Measurements from ENCODE around the gene PHETA1. TPM values are rescaled to one million over a fixed set of nuclear protein-coding genes. Genes with fewer than 3 reads are reported as not detected.

Gene PHETA1
- total RNA-seq, 1 donor from 2014 or later, result 9.1 TPM

DNA sequence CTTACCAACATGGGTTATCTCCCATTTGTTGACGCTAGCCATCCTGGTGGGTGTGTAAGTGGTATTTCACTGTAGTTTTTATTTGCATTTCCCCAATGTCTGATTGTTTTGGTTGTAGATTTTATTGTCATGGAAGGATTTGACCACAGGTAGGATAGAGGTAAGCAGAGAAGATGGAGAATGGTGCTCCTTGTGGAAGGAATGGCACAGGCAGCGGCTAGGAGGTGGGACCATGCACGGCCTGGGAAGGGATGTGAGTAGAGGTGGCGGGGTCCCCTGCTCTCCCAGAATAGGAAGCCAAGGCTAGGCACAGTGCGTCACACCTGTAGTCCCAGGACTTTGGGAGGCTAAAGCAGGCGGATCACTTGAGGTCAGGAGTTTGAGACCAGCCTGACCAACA is 41.4 kb downstream of the PHETA1 start:
- no peak for DNase-seq (ENCODE audit: low read depth in 2 of 2)

GRCh38 chr12:111322336-111323250 is 46.3 kb downstream of the PHETA1 start:
- no peak for DNase-seq (ENCODE audit: low read depth in 2 of 2)

- DNase-seq (ENCODE audit: low read depth in 2 of 2), result no peak
These were observed 47.6 kb downstream of the PHETA1 start for GRCh38 chr12:111321317-111321716.

GRCh38 chr12:111320258-111321050 is 48.4 kb downstream of the PHETA1 start:
- DNase-seq (ENCODE audit: low read depth in 2 of 2), result no peak

DNA sequence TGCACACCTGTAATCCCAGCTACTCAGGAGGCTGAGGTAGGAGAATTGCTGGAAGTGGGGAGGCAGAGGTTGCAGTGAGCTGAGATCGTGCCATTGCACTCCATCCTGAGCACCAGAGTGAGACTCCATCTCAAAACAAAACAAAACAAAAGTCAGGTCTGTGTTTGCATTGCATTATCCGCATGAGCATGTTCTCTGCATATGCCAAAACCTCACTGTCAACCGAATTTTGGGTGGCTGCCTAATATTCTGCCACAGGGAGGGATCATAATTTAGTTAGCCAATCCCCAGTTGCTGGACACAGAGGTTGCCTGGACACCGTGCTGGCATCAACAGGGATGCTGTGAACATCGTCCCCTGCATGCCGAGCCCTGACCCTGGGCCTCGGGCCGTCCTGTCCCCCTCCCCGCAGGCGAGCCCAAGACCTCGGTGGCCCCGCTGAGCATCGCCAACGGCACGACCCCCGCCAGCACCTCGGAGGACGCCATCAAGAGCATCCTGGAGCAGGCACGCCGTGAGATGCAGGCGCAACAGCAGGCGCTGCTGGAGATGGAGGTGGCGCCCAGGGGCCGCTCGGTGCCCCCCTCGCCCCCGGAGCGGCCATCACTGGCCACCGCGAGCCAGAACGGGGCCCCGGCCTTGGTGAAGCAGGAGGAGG is 49.2 kb downstream of the PHETA1 start:
- no peak for DNase-seq (ENCODE audit: low read depth in 2 of 2)

GRCh38 chr12:111318450-111318849 is 50.4 kb downstream of the PHETA1 start:
- DNase-seq (ENCODE audit: low read depth in 2 of 2), result no peak

GRCh38 chr12:111316671-111317070 is 52.2 kb downstream of the PHETA1 start:
- no peak for DNase-seq (ENCODE audit: low read depth in 2 of 2)

GRCh38 chr12:111314953-111315539 is 53.8 kb downstream of the PHETA1 start:
- peak; percentile 71 to 77 for DNase-seq (ENCODE audit: low read depth in 2 of 2)

DNA sequence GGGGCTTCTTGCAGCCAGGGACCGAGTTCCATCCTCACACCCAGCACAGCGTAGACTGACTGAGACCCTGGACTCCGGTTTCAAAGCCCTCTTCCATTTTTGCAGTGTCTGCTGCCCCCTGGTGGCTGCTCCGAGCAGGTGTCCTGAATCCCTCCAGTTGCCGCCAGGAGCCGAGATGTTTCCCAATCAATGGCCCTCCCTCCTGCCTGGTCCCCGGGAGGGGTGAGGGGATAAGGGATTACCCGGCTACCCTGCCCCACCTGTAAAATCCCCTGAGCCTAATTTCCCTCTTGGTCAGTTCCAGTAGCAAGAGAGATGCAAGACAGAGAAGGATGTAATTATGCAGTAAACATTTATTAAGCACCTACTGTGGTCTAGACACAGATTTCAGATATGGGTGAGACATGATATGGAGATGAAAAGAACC is 55.0 kb downstream of the PHETA1 start:
- peak; percentile 77 to 87 for DNase-seq (ENCODE audit: low read depth in 2 of 2)

GRCh38 chr12:111312708-111313107 is 56.2 kb downstream of the PHETA1 start:
- DNase-seq (ENCODE audit: low read depth in 2 of 2), result no peak

GRCh38 chr12:111312016-111312415 is 56.9 kb downstream of the PHETA1 start:
- DNase-seq (ENCODE audit: low read depth in 2 of 2), result no peak

GRCh38 chr12:111311011-111311410 is 57.9 kb downstream of the PHETA1 start:
- no peak for DNase-seq (ENCODE audit: low read depth in 2 of 2)

Other genes with a start within 250 kb of the PHETA1 start
- 33.3 and 34.7 TPM in 2 replicates for gene SH2B3, start 36.8 kb upstream of the PHETA1 start, total RNA-seq
- gene ATXN2, start 230.2 kb upstream of the PHETA1 start, total RNA-seq, result 9.6 and 23.0 TPM in 2 replicates

All from lung microvascular endothelial cell (primary cell).